T-helper 1 cell treated with Interleukin-12 subunit alpha and Interleukin-12 subunit beta and Interleukin-4 antibody, amounts not matched to agents 30 ng/mL and 1 ng/mL, for 36 hours (primary cell): ENCODE data around the gene PARD6B. TPM values are rescaled to one million over a fixed set of nuclear protein-coding genes. Genes with fewer than 3 reads are reported as not detected.
"Not testable (repeated sequence)": the region's sequence is repeated elsewhere in the genome, so short reads cannot be mapped to it uniquely, and the experiment has no call there.

Source experiments
- intact Hi-C: fragments of 100-400 bp; cut with micrococcal nuclease; formaldehyde crosslinking; loops from one replicate; pipeline ENCODE4 v1.15.1; 2024
- total RNA-seq: library from RNA; stranded (reverse); gene quantifications from 2 replicates; pipeline ENCODE4 v1.2.3, GENCODE V29; 2022

Gene PARD6B
- total RNA-seq, 1 donor from 2014 or later = 4.5 TPM

DNA sequence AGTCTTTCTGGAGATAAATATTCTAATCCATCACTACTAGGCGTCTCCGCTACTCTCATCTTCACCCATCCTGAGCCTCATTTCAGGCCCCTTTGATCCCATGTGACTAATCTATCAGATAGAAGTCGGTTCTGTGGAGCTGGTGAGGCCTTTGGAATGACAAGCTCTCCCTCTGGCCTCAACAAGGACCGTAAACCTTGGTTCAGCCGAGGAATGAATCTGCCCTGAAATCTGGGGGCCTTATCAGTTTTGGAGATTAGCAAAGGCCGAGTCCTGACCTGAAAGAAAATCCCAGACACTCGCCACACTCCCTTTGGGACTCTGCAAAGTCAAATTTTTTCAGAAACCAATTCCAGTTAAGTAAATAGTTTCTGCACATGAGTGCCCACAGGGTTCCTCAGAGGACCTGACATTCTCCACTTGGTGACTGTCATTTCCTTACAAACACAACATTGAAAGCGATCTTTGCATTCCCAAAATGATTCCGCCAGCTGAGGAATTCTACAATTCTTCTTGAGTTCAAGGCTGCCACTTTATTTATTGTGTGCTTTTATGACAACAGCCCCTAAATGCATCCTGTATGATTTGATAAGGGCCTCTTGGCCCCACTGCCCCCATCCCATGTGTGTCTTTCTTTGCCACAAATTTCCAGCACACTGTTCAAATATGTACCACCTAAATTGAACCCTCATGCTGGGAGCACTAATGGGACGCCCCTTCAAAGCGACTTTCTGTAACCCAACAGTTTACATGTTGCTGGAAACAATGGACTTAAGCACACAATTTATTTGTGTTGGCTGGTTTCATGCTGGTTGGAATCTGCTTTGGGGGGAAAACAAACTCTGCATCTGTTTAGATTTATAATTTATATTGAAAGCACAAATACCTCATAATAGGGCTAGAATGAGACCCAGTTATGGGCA, 30.1 kb upstream of the PARD6B start:
- intact Hi-C loops = no loop called here

DNA sequence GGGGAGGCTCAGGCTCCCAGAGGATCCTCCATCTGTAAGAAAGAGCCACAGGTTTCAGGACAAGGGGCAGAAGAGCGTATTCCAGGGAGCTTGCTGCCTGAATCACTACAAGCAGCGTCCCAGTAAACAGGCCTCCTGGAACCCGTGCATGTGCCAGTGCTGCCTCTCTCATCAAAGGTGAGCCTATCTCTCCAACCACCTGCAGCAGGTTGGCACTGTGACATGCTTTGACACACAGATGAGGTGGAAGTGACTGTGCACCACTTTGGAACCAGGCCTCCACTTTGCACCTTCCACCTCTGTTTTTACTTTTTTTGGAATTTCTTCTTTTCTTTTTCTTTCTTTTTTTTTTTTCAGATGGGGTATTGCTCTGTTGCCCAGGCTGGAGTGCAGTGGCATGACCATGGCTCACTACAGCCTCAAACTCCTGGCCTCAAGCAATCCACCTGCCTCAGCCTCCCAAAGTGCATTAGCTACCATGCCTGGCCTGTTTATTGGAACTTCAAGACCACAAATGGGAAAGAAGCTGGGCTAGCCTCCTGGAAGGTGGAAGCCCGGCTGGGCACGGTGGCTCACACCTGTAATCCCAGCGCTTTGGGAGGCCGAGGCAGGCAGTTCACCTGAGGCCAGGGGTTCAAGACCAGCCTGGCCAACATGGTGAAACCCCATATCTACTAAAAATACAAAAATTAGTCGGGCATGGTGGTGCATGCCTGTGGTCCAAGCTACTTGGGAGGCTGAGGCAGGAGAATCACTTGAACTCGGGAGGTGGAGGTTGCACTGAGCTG, 27.5 kb upstream of the PARD6B start:
- intact Hi-C loops = not testable (repeated sequence)

DNA sequence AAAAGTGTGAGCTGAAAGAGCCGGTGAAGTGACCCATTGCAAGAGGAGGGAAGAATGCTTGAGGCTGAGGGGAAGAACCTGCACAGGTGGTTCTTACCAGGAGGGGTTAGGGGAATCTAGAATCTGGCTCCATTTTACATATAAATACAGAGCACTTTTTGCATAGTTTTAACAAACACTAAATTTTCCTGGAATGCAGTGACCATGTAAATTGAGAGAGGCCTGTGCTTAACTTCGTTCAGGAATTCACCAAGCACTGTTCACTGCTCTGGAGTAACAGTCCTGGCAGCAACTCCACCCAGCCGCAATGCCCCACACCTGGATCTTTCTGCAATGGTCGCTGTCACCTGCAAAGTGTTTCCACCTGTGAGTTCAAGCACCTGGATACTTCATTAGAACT, 26.9 kb upstream of the PARD6B start:
- intact Hi-C loops = no loop called here

DNA sequence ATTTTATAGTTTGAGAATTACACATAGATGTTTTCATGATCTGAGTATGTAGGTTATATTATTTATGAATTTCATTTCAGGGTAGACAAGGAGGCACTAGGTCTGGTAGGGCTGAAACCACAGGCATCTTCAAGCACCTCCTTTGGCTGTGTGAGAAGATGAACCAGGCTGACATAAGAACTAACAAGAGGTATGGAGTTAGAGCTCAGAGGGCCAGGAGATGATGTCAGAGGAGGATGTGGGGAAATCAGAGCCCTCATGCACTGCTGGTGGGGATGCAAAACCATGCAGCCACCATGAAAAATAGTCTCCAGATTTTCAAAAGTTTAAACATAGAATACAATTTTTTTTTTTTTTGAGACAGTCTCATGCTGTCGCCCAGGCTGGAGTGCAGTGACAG, 26.4 kb upstream of the PARD6B start:
- intact Hi-C loops = no loop called here

DNA sequence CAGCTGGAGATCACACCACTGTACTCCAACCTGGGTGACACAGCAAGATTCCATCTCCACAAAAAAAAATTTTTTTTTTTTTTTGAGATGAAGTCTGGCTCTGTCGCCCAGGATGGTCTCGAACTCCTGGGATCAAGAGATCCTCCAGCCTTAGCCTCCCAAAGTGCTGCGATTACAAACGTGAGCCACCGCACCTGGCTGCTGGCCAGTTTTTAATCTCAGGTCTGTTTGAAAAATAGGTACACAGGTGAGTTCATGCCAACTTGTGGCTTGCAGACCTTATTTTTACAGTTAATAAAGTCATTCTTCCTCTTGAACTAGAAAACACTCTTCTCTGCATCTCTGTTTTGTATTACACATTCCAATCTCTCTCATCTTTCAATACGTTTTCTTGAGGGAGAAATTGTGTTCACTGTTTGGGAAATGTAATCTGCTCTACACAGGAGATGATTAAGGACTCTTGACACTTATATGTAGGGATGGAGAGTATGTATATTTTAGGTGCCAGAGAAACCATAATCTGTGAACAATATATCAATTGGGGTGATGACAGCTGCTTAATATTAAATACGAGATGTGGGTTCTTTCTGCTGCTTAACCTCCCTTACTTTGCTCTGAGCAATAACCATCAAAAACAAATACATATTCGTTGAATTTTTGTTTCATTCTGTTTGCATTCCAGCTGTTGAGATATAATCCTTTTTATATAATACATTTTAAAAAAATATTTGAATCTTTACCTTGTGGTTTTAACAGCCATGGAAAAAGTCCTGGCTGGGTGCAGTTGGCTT, 22.3 kb upstream of the PARD6B start:
- intact Hi-C loops = no loop called here

DNA sequence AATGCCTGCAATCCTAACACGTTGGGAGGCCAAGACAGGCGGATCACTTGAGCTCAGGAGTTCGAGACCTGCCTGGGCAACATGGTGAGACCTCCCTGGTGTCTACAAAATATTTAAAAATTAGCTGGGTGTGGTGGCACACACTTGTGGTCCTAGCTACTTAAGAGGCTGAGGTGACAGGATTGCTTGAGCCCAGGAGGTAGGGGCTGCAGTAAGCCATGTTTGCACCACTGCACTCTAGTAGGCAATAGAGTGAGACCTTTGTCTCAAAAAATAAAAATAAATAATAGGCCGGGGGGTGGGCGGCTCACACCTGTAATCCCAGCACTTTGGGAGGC, 21.8 kb upstream of the PARD6B start:
- intact Hi-C loops = no loop called here

DNA sequence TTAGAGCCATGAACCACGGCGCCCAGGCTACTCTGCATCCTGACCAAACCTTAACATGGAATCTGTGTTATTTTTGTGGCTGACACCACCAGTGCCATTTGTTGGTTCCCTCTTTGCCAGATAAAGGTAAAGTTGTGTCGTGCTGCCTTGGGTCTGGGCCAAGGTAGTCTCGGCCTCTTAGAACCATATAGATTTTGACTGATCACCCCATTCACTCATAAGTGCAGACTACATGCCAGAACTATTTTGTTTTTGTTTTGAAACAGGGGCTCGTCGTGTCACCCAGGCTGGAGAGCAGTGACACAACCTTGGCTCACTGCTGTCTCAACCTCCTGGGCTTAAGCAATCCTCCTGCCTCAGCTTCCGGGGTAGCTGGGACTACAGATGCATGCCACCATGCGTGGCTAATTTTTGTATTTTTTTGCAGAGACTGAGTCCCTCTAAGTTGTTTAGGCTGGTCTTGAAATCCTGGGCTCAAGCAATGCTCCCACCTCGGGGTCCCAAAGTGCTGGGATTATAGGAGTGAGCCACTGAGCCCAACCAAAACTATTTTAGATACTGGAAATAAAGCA, 20.8 kb upstream of the PARD6B start:
- intact Hi-C loops = no loop called here

DNA sequence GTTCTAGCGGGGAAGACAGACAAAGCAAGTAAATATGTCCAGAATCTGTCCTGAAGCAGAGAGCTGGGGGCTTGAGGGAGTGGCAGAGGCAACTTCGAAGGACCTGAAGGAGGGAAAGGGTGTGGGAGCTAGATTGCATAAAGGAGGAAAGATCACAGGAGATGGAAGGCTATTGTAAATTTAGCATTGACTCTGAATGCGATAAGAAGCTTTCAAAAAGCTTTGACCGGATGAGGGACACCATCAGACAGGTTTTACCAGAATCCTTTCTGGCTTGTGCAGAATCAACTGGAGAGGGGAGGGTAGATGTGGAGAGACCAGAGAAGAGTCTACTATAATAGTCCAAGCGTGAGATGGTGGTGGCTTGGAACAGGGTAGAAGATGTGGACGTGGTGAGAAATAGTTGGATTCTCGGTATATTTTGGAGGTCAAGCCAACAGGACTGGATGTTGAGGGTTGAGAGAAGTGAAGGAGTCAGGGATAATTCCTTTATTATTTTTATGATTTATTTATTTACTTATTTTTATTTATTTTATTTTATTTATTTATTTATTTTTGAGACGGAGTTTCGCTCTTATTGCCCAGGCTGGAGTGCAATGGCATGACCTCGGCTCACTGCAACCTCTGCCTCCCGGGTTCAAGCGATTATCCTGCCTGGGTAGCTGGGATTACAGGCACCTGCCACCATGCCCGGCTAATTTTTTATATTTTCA, 20.1 kb upstream of the PARD6B start:
- intact Hi-C loops = no loop called here

DNA sequence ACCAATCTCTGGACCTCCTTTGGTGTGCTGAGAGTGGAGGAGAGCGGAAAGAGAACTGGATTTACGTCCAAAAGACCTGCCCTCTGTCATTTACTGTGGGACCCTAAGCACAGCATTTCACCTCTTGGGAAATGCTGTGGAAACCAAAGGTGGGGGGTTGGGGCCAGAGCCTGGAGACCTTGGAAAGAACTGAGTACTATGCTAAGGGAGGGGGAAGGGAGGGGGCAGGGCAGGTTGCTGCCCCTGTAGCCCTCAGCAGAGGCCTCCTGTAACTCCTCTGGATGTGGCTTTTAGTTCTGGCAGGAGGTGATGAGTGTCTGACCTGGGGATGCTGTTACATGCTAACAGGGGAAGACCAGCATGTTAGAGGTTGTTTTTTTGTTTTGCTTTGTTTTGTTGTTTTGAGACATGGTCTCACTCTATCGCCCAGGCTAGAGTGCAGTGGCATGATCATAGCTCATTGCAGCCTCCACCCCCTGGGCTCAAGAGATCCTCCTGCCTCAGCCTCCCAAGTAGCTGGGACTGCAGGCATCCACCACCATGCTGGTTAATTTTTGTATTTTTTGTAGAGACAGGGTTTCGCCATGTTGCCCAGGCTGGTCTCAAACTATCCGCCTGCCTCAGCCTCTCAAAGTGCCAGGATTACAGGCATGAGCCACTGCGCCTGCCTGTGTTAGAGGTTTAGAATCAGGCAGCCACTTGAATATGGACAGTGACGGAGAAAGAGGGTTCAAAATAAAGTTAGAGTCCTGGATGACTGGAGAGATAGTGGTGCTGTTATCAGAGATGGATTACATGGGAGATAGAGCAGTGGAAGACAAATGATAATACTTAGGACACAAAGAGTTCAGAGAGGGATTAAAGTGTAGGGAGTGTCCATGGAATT, 18.4 kb upstream of the PARD6B start:
- intact Hi-C loops = no loop called here

DNA sequence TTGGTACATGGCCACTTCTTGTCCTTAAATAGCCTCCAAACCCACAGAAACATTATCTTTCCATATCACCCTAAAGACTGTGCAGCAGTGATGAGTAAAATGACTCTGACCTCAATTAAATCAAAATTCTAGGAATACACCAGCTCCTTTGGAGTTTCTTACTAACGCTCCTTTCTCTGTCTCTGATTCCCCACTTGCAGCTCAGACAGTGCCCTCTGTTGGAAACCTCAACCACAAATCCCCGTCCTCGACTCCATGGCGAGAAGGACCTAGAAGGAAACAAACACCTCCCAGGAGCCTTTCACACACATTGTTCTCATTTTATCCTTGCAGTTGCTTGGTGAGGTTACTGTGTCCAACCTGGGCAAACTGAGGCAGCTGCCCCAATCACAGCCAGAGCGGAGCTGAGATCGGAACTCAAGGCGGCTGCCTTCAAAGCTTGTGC, 17.7 kb upstream of the PARD6B start:
- intact Hi-C loops = no loop called here

DNA sequence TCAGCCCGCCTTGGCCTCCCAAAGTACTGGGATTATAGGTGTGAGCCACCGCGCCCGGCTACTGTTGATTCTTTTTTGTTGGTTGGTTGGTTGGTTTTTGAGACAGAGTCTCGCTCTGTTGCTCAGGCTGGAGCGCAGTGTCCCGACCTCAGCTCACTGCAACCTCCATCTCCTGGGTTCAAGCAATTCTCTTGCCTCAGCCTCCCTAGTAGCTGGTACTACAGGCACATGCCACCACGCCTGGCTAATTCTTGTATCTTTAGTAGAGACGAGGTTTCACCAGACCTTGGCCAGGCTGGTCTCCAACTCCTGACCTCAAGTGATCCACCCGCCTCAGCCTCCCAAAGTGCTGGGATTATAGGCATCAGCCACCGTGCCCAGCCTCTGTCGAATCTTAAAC, 17.0 kb upstream of the PARD6B start:
- intact Hi-C loops = not testable (repeated sequence)

DNA sequence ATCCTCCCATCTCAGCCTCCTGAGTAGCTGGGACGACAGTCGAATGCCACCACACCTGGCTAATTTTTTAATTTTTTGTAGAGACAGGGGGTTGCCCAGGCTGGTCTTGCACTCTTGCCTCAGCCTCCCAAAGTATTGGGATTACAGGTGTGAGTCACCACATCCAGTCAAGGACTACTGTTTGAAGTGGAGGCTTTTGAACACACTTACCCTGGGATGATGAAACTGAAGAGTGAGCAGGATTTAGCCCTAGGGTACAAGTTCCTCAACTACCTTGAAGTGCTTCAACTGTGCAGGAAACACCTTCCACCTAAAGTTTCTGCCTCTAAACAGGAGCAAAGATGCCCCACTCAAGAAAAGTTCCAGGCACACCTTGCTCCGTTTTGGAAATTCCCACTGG, 15.7 kb upstream of the PARD6B start:
- intact Hi-C loops = no loop called here

DNA sequence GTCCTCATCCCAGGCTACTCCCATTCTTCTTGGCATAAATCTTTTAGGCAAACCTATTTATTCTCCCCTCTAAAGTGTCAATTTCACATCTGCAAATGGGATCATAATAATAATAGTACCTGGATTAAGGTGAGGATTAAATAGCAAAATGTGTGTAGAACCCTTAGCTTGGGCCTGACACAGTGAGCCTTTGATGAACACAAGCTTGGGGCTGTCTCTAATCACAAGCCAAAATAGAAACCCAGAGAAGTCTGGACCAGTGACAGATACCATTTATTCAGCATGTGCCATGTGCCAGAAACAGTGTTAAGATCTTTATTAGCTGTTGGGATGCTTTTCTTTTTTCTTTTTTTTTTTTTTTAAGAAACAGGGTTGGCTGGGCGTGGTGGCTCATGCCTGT, 14.9 kb upstream of the PARD6B start:
- intact Hi-C loops = no loop called here

DNA sequence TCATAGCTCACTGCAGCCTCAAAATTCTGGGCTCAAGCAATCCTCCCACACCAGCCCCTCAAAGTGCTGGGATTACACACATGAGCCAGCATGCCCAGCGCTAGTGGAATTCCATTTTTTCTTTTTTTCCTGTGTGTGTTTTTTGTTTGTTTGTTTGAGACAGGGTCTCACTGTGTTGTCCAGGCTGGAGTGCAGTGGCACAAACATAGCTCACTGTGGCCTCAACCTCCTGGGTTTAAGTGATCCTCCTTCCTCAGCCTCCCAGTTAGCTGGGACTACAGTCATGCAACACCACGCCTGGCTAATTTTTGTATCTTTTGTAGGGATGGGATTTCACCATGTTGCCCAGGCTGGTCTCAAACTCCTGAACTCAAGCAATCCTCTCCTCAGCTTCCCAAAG, 14.1 kb upstream of the PARD6B start:
- intact Hi-C loops = no loop called here

DNA sequence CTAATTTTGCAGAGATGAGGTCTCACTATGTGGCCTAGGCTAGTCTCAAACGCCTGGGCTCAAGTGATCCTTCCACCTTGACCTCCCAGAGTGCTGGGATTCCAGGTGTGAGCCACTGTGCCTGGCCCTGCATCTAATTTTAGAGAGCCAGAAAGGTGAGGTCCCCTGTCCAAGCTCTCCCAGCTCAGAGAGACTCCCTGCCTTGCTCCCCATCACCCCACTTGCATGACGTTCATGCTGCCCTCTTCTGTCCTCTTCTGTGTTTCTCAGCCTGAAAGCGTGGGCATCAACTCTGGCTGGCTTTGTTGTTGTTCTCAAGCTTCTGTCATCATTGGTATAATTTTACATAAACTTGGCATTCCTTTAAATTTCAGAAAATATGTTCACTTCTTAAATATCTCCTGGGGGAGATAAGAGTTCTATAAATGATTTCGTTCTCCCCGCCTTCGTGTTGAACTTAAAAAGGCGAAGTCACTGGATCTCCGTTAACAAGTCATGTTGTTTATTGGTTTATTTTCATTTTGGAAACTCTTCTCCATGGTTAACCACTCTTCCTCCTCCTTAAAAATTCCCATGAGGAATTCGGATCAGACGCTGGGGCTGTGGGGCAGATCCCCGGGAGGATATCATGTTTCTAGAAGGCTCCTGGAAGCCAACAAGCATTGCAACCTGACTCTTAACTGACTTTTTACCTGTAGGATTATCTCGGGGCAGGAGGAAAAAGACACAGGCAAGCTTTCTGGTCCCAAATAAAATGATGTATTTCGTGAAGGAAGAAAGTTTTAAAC, 13.2 kb upstream of the PARD6B start:
- intact Hi-C loops = no loop called here

DNA sequence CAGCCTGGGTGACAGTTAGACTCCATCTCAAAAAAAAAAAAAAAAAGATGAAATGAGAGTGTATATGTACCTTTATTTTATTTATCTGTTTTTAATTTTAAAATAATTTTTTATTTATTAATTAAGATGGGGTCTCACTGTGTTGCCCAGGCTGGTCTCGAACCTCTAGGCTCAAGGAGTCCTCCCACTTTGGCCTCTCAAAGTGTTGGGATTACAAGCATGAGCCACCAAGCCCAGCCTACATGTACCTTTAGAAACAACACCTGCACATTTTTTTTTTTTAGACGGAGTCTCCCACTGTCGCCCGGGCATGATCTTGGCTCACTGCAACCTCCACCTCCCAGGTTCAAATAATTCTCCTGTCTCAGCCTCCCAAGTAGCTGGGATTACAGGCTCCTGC, 12.1 kb upstream of the PARD6B start:
- intact Hi-C loops = no loop called here

DNA sequence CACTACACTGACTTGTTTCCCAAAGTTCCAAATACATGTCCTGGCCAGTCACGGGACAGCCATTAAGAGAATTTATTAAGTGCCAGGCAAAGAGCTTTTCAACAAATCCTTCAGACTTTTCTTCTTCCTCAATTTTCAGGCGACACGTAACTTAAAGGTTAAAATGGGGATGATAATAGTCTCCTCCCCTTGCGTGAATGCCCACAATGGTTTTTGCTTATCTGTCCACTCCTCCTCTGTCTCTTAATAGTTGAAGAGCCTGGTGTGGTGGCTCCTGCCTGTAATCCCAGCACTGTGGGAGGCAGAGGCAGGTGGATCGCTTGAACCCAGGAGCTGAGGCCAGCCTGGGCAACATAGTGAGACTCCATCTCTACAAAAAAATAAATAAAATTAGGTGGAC, 11.4 kb upstream of the PARD6B start:
- intact Hi-C loops = no loop called here

DNA sequence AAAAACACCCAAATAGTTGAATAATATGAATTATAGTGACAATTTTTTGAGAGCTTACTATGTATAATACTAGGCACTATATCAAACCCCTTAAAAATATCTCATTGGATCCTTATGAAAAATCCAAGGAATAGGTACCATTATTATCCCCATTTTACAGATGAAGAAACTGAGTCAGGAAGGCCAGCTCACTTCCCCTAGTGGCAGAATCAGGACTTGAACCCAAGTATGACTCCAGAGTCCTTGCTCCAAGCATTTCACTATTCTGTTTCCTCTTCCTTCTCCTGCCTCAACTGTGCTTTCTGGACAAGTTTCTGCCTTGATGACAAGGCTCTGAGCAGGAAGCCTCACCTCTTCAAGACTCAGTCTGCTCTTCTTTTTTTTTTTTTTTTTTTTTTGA, 10.8 kb upstream of the PARD6B start:
- intact Hi-C loops = no loop called here

DNA sequence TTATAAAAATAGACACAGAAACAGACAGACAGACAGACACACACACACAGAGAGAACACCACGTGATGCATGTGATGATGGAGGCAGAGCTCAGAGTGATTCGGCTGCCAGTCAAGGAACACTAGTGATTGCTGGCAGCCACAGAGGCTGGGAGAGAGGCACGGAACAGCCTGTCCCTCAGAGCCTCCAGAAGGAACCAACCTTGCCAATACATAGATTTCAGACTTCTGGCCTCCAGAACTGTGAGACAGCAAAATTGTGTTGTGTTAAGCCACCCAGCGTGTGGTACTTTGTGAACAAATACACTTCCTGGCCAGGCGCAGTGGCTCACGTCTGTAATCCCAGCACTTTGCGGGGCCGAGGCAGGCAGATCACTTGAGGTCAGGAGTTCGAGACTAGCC, 9.5 kb upstream of the PARD6B start:
- intact Hi-C loops = no loop called here
